K562 (cell line): Measurements from ENCODE around the gene NDC1. TPM values are rescaled to one million over a fixed set of nuclear protein-coding genes. Genes with fewer than 3 reads are reported as not detected.

Experiments used
- EGR1 ChIP-seq: fragments of 450-650 bp; conservative IDR thresholded peaks from 2 replicates; pipeline ENCODE4 v1.6.1; 2017; ENCODE audit warnings: mild to moderate bottlenecking
- FOSL1 ChIP-seq: fragments of 200-800 bp; sonication (Bioruptor generic); conservative IDR thresholded peaks from 2 replicates; pipeline ENCODE4 v1.6.1; 2016; ENCODE audit warnings: missing genetic modification characterization, missing compliant biosample characterization
- HDAC2 ChIP-seq: fragments of 450-650 bp; IDR thresholded peaks from 2 replicates; pipeline ENCODE4 v1.6.1; 2016; ENCODE audit warnings: mild to moderate bottlenecking
- HMG20A ChIP-seq: fragments of 450-650 bp; formaldehyde crosslinking; conservative IDR thresholded peaks from 2 replicates; pipeline ENCODE4 v1.4.0; 2020; ENCODE audit warnings: mild to moderate bottlenecking, mixed read lengths
- KDM2B ChIP-seq: fragments of 250-450 bp; sonication (Bioruptor Pico); IDR thresholded peaks from 2 replicates; pipeline ENCODE4 v1.8.0; 2021; ENCODE audit warnings: mild to moderate bottlenecking, moderate library complexity
- LCOR ChIP-seq: sonication (generic); formaldehyde crosslinking; IDR thresholded peaks from 2 replicates; pipeline ENCODE4 v1.8.0; 2022; ENCODE audit warnings: mild to moderate bottlenecking, missing genetic modification reagents
- MTA2 ChIP-seq: fragments of 450-650 bp; IDR thresholded peaks from 2 replicates; pipeline ENCODE4 v1.6.1; 2016; ENCODE audit warnings: low read depth
- PML ChIP-seq: IDR thresholded peaks from 2 replicates; pipeline ENCODE4 v1.6.1; 2012; ENCODE audit warnings: low read length, inconsistent platforms
- PURB ChIP-seq: sonication (generic); formaldehyde crosslinking; IDR thresholded peaks from 2 replicates; pipeline ENCODE4 v1.9.0; 2021; ENCODE audit warnings: low read depth, mild to moderate bottlenecking, missing genetic modification reagents
- RBM39 ChIP-seq: fragments of 200-400 bp; formaldehyde crosslinking; optimal IDR thresholded peaks from 2 replicates; pipeline ENCODE3; 2018; ENCODE audit warnings: low read depth, low read length
- SNRNP70 ChIP-seq: fragments of 200-400 bp; formaldehyde crosslinking; optimal IDR thresholded peaks from 2 replicates; pipeline ENCODE3; 2017; ENCODE audit warnings: low read depth, low read length
- TBL1XR1 ChIP-seq, 2 experiments: IDR thresholded peaks; 2 replicates each; pipeline ENCODE4 v1.6.1; 2012; ENCODE audit warnings: improper control_type of control experiment in 2 of 2, low read length in 2 of 2, mild to moderate bottlenecking in 1 of 2
- TGIF2 ChIP-seq: sonication (generic); formaldehyde crosslinking; IDR thresholded peaks from 2 replicates; pipeline ENCODE4 v1.8.1; 2022; ENCODE audit warnings: mild to moderate bottlenecking, missing genetic modification reagents, moderate library complexity
- ZFP36 ChIP-seq: fragments of 150-350 bp; IDR thresholded peaks from 2 replicates; pipeline ENCODE4 v1.6.1; 2018; ENCODE audit warnings: low read length, low read depth; ENCODE audit not compliant: partially characterized antibody
- ZNF23 ChIP-seq: fragments of 250-450 bp; sonication (Bioruptor Pico); IDR thresholded peaks from 2 replicates; pipeline ENCODE4 v1.4.0; 2020; ENCODE audit warnings: mild to moderate bottlenecking
- ZNF282 ChIP-seq: sonication (generic); formaldehyde crosslinking; IDR thresholded peaks from 2 replicates; pipeline ENCODE4 v1.8.1; 2023; ENCODE audit warnings: missing genetic modification reagents
- ZNF561 ChIP-seq: fragments of 450-650 bp; formaldehyde crosslinking; conservative IDR thresholded peaks from 2 replicates; pipeline ENCODE4 v1.4.0; 2020; ENCODE audit warnings: mild to moderate bottlenecking, moderate library complexity
- polyA plus RNA-seq, 8 experiments: library from polyadenylated mRNA; depleted of rRNA in 4 of 8; stranded (reverse) in 5 of 8; unstranded in 3 of 8; fragments of >200 nt; fragmentation: Nextera tagmentation in 2 of 8; fragmentation: Illumina TruSeq in 1 of 8; extraction: Ambion mirVana in 2 of 8; extraction: Trizol in 1 of 8; gene quantifications; 2 replicates each; pipeline versions ENCODE4 v1.2.1 to v1.2.3, GENCODE V29; 2011 to 2014; ENCODE audit warnings: inconsistent platforms in 1 of 8, missing spikeins in 1 of 8
- total RNA-seq, 7 experiments: library from RNA; depleted of rRNA in 6 of 7; stranded (reverse); fragments of >200 nt in 6 of 7; fragmentation: Illumina TruSeq in 2 of 7; extraction: Trizol in 2 of 7; gene quantifications; 2 replicates each; pipeline versions ENCODE4 v1.2.1 to v1.2.3, GENCODE V29; 2011 to 2021; ENCODE audit warnings: low replicate concordance in 1 of 7
- TF ChIP-seq, protein P1 (sequence below): fragments of 250-450 bp; sonication (Bioruptor Pico); IDR thresholded peaks from 2 replicates; pipeline ENCODE4 v1.8.0; 2022; ENCODE audit warnings: inconsistent platforms
- TF ChIP-seq, protein P2 (sequence below), 3 experiments: fragments of 200-800 bp in 1 of 3; sonication (Bioruptor generic) in 1 of 3; sonication (generic) in 1 of 3; formaldehyde crosslinking in 1 of 3; IDR thresholded peaks; 2 replicates each; pipeline versions ENCODE4 v1.6.1 to v1.8.0; 2016 to 2022; ENCODE audit warnings: mild to moderate bottlenecking in 2 of 3, missing compliant biosample characterization in 2 of 3, missing genetic modification characterization in 2 of 3, missing genetic modification reagents in 1 of 3
- TF ChIP-seq, protein P3 (sequence below): fragments of 450-650 bp; formaldehyde crosslinking; IDR thresholded peaks from 2 replicates; pipeline ENCODE4 v1.4.0; 2022; ENCODE audit warnings: missing genetic modification characterization
- TF ChIP-seq, protein P4 (sequence below): sonication (generic); formaldehyde crosslinking; IDR thresholded peaks from 2 replicates; pipeline ENCODE4 v1.8.0; 2022; ENCODE audit warnings: mild to moderate bottlenecking, missing genetic modification reagents, borderline replicate concordance
- TF ChIP-seq, protein P5 (sequence below): fragments of 450-650 bp; IDR thresholded peaks from 2 replicates; pipeline ENCODE4 v1.6.1; 2016; ENCODE audit warnings: mild to moderate bottlenecking

The NDC1 gene
- total and polyA plus RNA-seq, 9 of the 15 experiments (the other 6 are each of a cell fraction or from before 2014, with no cell fraction given) = 26.9 to 102 (median 64.5) TPM

DNA sequence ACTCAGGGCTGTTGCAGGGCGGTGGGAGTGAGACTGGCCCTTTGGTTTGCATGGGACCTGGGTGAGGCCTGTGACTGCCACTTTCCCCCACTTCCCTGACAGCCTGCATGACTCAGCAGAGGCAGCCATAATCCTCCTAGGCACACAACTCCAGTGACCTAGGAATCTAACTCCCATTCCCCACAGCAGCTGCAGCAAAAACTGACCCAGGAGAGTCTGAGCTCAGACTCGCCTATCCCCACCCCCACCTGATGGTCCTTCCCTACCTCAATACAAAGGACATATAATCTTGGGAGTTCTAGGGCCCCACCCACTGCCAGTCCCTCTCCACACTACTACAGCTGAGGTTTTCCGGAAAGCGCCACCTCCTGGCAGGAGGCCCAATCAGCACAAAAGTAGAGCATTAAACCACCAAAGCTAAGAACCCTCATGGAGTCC, 26.7 kb downstream of the NDC1 start (continued):
- TF ChIP-seq MTA2 (no peak), FOSL1 (no peak), PURB (CRISPR knock-in tag) (no peak), SNRNP70 (no peak), ZNF561 (CRISPR knock-in tag) (no peak), LCOR (CRISPR knock-in tag) (no peak), RBM39 (no peak), TGIF2 (CRISPR knock-in tag) (no peak), PML (no peak), KDM2B (no peak), EGR1 (no peak), ZFP36 (no peak), HDAC2 (no peak), TBL1XR1 (IDR thresholded peaks at IDR 0.05; ENCODE audit: low read length in 2 of 2) (no peak), ZNF23 (no peak), HMG20A (CRISPR knock-in tag) (no peak), ZNF282 (CRISPR knock-in tag) (no peak)
- TF ChIP-seq, protein P1, sequence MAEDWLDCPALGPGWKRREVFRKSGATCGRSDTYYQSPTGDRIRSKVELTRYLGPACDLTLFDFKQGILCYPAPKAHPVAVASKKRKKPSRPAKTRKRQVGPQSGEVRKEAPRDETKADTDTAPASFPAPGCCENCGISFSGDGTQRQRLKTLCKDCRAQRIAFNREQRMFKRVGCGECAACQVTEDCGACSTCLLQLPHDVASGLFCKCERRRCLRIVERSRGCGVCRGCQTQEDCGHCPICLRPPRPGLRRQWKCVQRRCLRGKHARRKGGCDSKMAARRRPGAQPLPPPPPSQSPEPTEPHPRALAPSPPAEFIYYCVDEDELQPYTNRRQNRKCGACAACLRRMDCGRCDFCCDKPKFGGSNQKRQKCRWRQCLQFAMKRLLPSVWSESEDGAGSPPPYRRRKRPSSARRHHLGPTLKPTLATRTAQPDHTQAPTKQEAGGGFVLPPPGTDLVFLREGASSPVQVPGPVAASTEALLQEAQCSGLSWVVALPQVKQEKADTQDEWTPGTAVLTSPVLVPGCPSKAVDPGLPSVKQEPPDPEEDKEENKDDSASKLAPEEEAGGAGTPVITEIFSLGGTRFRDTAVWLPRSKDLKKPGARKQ (CRISPR knock-in tag) = no peak
- TF ChIP-seq, protein P2, sequence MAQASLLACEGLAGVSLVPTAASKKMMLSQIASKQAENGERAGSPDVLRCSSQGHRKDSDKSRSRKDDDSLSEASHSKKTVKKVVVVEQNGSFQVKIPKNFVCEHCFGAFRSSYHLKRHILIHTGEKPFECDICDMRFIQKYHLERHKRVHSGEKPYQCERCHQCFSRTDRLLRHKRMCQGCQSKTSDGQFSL (CRISPR knock-in tag; IDR thresholded peaks at IDR 0.05) = no peak
- TF ChIP-seq, protein P2 (tag; IDR thresholded peaks at IDR 0.05) = no peak; a peak in 1 of 4 replicates
- TF ChIP-seq, protein P3, sequence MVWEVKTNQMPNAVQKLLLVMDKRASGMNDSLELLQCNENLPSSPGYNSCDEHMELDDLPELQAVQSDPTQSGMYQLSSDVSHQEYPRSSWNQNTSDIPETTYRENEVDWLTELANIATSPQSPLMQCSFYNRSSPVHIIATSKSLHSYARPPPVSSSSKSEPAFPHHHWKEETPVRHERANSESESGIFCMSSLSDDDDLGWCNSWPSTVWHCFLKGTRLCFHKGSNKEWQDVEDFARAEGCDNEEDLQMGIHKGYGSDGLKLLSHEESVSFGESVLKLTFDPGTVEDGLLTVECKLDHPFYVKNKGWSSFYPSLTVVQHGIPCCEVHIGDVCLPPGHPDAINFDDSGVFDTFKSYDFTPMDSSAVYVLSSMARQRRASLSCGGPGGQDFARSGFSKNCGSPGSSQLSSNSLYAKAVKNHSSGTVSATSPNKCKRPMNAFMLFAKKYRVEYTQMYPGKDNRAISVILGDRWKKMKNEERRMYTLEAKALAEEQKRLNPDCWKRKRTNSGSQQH (CRISPR knock-in tag) = no peak
- TF ChIP-seq, protein P4, sequence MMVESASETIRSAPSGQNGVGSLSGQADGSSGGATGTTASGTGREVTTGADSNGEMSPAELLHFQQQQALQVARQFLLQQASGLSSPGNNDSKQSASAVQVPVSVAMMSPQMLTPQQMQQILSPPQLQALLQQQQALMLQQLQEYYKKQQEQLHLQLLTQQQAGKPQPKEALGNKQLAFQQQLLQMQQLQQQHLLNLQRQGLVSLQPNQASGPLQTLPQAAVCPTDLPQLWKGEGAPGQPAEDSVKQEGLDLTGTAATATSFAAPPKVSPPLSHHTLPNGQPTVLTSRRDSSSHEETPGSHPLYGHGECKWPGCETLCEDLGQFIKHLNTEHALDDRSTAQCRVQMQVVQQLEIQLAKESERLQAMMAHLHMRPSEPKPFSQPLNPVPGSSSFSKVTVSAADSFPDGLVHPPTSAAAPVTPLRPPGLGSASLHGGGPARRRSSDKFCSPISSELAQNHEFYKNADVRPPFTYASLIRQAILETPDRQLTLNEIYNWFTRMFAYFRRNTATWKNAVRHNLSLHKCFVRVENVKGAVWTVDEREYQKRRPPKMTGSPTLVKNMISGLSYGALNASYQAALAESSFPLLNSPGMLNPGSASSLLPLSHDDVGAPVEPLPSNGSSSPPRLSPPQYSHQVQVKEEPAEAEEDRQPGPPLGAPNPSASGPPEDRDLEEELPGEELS (CRISPR knock-in tag) = no peak
- TF ChIP-seq, protein P5, sequence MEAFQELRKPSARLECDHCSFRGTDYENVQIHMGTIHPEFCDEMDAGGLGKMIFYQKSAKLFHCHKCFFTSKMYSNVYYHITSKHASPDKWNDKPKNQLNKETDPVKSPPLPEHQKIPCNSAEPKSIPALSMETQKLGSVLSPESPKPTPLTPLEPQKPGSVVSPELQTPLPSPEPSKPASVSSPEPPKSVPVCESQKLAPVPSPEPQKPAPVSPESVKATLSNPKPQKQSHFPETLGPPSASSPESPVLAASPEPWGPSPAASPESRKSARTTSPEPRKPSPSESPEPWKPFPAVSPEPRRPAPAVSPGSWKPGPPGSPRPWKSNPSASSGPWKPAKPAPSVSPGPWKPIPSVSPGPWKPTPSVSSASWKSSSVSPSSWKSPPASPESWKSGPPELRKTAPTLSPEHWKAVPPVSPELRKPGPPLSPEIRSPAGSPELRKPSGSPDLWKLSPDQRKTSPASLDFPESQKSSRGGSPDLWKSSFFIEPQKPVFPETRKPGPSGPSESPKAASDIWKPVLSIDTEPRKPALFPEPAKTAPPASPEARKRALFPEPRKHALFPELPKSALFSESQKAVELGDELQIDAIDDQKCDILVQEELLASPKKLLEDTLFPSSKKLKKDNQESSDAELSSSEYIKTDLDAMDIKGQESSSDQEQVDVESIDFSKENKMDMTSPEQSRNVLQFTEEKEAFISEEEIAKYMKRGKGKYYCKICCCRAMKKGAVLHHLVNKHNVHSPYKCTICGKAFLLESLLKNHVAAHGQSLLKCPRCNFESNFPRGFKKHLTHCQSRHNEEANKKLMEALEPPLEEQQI = peak; percentile 95
